H1 (cell line): ENCODE results near the gene SLC43A3. TPM values are rescaled to one million over a fixed set of nuclear protein-coding genes. Genes with fewer than 3 reads are reported as not detected.

Source experiments
- CTCF ChIA-PET: fragments of 300-600 bp; sonication (Branson Sonifier 250); formaldehyde crosslinking; loops from one replicate; lab custom pipeline; 2021; ENCODE audit not compliant: partially characterized antibody; lab: Charles Lee
- POLR2A ChIA-PET: fragments of 300-600 bp; sonication (Branson Sonifier 250); formaldehyde crosslinking; loops from one replicate; lab custom pipeline; 2021; ENCODE audit warnings: inconsistent platforms; ENCODE audit not compliant: partially characterized antibody; lab: Charles Lee
- DNase-seq, 2 experiments: peaks; one replicate each; pipeline versions ENCODE4 v3.0.0 to v3.0.0-alpha.2; 2010 to 2022; ENCODE audit warnings: low spot score in 2 of 2, low read depth in 1 of 2, mixed read lengths in 1 of 2
- FAIRE-seq: peaks from 2 replicates; lab custom pipeline; 2011; peaks lifted over from hg19 to GRCh38; lab: Jason Lieb, UNC
- H2AFZ ChIP-seq: 2 replicates; pipeline ENCODE4 v1.8.1; 2012; ENCODE audit warnings: low read length, inconsistent platforms
- H2AK5ac ChIP-seq: 2 replicates; pipeline ENCODE4 v1.6.1; 2013; ENCODE audit warnings: low read depth, low read length
- H2BK120ac ChIP-seq: replicated peaks from 2 replicates; pipeline ENCODE3; 2013; ENCODE audit warnings: low read depth, low read length, inconsistent platforms
- H2BK12ac ChIP-seq: 2 replicates; pipeline ENCODE4 v1.6.1; 2013; ENCODE audit warnings: low read depth, low read length
- H2BK15ac ChIP-seq: 2 replicates; pipeline ENCODE4 v1.6.1; 2013; ENCODE audit warnings: low read length
- H2BK20ac ChIP-seq: 2 replicates; pipeline ENCODE4 v1.6.1; 2013; ENCODE audit warnings: low read length
- H2BK5ac ChIP-seq: 2 replicates; pipeline ENCODE4 v1.6.1; 2013; ENCODE audit warnings: low read depth, low read length
- H3K14ac ChIP-seq: 2 replicates; pipeline ENCODE4 v1.6.1; 2013; ENCODE audit warnings: inconsistent platforms; ENCODE audit not compliant: insufficient read length
- H3K18ac ChIP-seq: 2 replicates; pipeline ENCODE4 v1.6.1; 2013; ENCODE audit warnings: low read length; ENCODE audit errors: extremely low read depth
- H3K23ac ChIP-seq: 2 replicates; pipeline ENCODE4 v1.6.1; 2013; ENCODE audit warnings: inconsistent platforms; ENCODE audit not compliant: insufficient read length
- H3K23me2 ChIP-seq: 2 replicates; pipeline ENCODE4 v1.6.1; 2013; ENCODE audit warnings: low read depth, low read length
- H3K27ac ChIP-seq: 2 replicates; pipeline ENCODE4 v1.6.1; 2011; ENCODE audit warnings: low read depth, low read length, inconsistent platforms
- H3K27me3 ChIP-seq, 4 experiments: replicated peaks in 1 of 4; 1 replicate in 1 of 4; 2 replicates in 3 of 4; pipeline versions ENCODE4 v1.6.1 to v1.8.1; 2011 to 2013; ENCODE audit warnings: low read length in 3 of 4, mild to moderate bottlenecking in 3 of 4, inconsistent platforms in 2 of 4, mixed read lengths in 2 of 4, moderate library complexity in 1 of 4; ENCODE audit not compliant: control insufficient read depth in 3 of 4, insufficient read depth in 3 of 4; ENCODE audit errors: extremely low read depth in 1 of 4
- H3K36me3 ChIP-seq, 4 experiments: 2 replicates each; pipeline versions ENCODE4 v1.6.1 to v1.8.1; 2011 to 2013; ENCODE audit warnings: mild to moderate bottlenecking in 4 of 4, low read length in 3 of 4, moderate library complexity in 2 of 4, control low read depth in 1 of 4, inconsistent platforms in 1 of 4; ENCODE audit not compliant: insufficient read depth in 4 of 4, control insufficient read depth in 2 of 4
- H3K4ac ChIP-seq: replicated peaks from 2 replicates; pipeline ENCODE3; 2013; ENCODE audit warnings: low read length, low read depth, mixed read lengths, inconsistent platforms; ENCODE audit not compliant: insufficient read length
- H3K4me1 ChIP-seq, 4 experiments: replicated peaks in 1 of 4; 1 replicate in 1 of 4; 2 replicates in 3 of 4; pipeline versions ENCODE4 v1.6.1 to v1.8.1; 2011 to 2013; ENCODE audit warnings: low read length in 3 of 4, inconsistent platforms in 2 of 4, mixed read lengths in 1 of 4; ENCODE audit not compliant: insufficient read depth in 4 of 4, control insufficient read depth in 3 of 4
- H3K4me2 ChIP-seq, 2 experiments: 2 replicates each; pipeline versions ENCODE4 v1.6.1 to v1.8.1; 2011 to 2013; ENCODE audit warnings: low read depth in 2 of 2, low read length in 2 of 2, control low read depth in 1 of 2, inconsistent platforms in 1 of 2, mild to moderate bottlenecking in 1 of 2; ENCODE audit not compliant: insufficient read depth in 1 of 2
- H3K4me3 ChIP-seq, 4 experiments: fragments of 200-600, 300-600 bp in 1 of 4; sonication (generic), shearing (Covaris generic), sonication (Bioruptor Twin) in 1 of 4; 2 replicates each; pipeline versions ENCODE4 v1.5.1 to v1.8.1; 2011 to 2016; ENCODE audit warnings: low read length in 4 of 4, low read depth in 3 of 4, control low read depth in 2 of 4, inconsistent platforms in 2 of 4, mild to moderate bottlenecking in 2 of 4, mixed read lengths in 1 of 4, moderate library complexity in 1 of 4; ENCODE audit not compliant: insufficient read depth in 2 of 4; ENCODE audit errors: extremely low read depth in 1 of 4
- H3K56ac ChIP-seq: replicated peaks from 2 replicates; pipeline ENCODE3; 2013; ENCODE audit warnings: low read depth, mild to moderate bottlenecking, mixed read lengths, low read length, inconsistent platforms; ENCODE audit not compliant: insufficient read length
- H3K79me1 ChIP-seq: 2 replicates; pipeline ENCODE4 v1.6.1; 2013; ENCODE audit warnings: low read depth, low read length, control low read depth
- H3K79me2 ChIP-seq, 2 experiments: 2 replicates each; pipeline versions ENCODE4 v1.6.1 to v1.8.1; 2012 to 2013; ENCODE audit warnings: low read length in 2 of 2, mild to moderate bottlenecking in 2 of 2, inconsistent platforms in 1 of 2; ENCODE audit not compliant: insufficient read depth in 2 of 2, control insufficient read depth in 1 of 2
- H3K9ac ChIP-seq, 4 experiments: replicated peaks in 1 of 4; 1 replicate in 1 of 4; 2 replicates in 3 of 4; pipeline versions ENCODE4 v1.6.1 to v1.8.1; 2011 to 2013; ENCODE audit warnings: low read depth in 3 of 4, low read length in 3 of 4, control low read depth in 2 of 4, mild to moderate bottlenecking in 2 of 4, moderate library complexity in 2 of 4, inconsistent platforms in 1 of 4; ENCODE audit errors: extremely low read depth in 1 of 4
- H3K9me3 ChIP-seq, 2 experiments: 2 replicates each; pipeline versions ENCODE4 v1.6.1 to v1.8.1; 2012 to 2013; ENCODE audit warnings: mild to moderate bottlenecking in 2 of 2, moderate library complexity in 2 of 2, control low read depth in 1 of 2, inconsistent platforms in 1 of 2, low read depth in 1 of 2, low read length in 1 of 2, mixed read lengths in 1 of 2; ENCODE audit not compliant: insufficient read depth in 2 of 2
- H4K20me1 ChIP-seq, 2 experiments: replicated peaks in 1 of 2; 2 replicates each; pipeline versions ENCODE3 to v1.8.1; 2011 to 2013; ENCODE audit warnings: inconsistent platforms in 2 of 2, low read length in 2 of 2, mild to moderate bottlenecking in 1 of 2; ENCODE audit not compliant: insufficient read depth in 2 of 2, control insufficient read depth in 1 of 2
- H4K5ac ChIP-seq: 2 replicates; pipeline ENCODE4 v1.6.1; 2013; ENCODE audit warnings: low read length, low read depth, mixed read lengths, inconsistent platforms; ENCODE audit not compliant: insufficient read length
- H4K8ac ChIP-seq: 2 replicates; pipeline ENCODE4 v1.8.0; 2013; ENCODE audit warnings: mild to moderate bottlenecking, moderate library complexity, low read length, inconsistent platforms; ENCODE audit not compliant: insufficient read depth; ENCODE audit errors: extremely low read depth
- H4K91ac ChIP-seq: replicated peaks from 2 replicates; pipeline ENCODE3; 2013; ENCODE audit warnings: low read length, mixed read lengths, inconsistent platforms; ENCODE audit not compliant: insufficient read length
- CBX8 ChIP-seq: fragments of 300-800, 300-1000 bp; sonication (generic); IDR thresholded peaks from 2 replicates; pipeline ENCODE4 v1.7.1; 2016; ENCODE audit warnings: low read depth, low read length, borderline replicate concordance
- CEBPB ChIP-seq: IDR thresholded peaks from 2 replicates; pipeline ENCODE4 v1.6.1; 2012; ENCODE audit warnings: low read depth, low read length
- HDAC6 ChIP-seq: IDR thresholded peaks from one replicate; pipeline ENCODE4 v1.7.1; 2012; ENCODE audit warnings: low read depth, mild to moderate bottlenecking, inconsistent platforms, low read length, moderate library complexity
- MAX ChIP-seq: IDR thresholded peaks from 2 replicates; pipeline ENCODE4 v1.6.1; 2012; ENCODE audit warnings: inconsistent platforms
- POLR2AphosphoS5 ChIP-seq: IDR thresholded peaks from 2 replicates; pipeline ENCODE4 v1.6.1; 2011; ENCODE audit warnings: low read depth, low read length
- SAP30 ChIP-seq: fragments of 300-600 bp; sonication (generic); IDR thresholded peaks from 2 replicates; pipeline ENCODE4 v1.7.1; 2012; ENCODE audit warnings: low read length, moderate library complexity, mild to moderate bottlenecking, inconsistent platforms; ENCODE audit not compliant: insufficient read depth, insufficient replicate concordance
- SIX5 ChIP-seq: IDR thresholded peaks from 2 replicates; pipeline ENCODE4 v1.6.1; 2011; ENCODE audit warnings: mild to moderate bottlenecking, low read depth, low read length
- TCF12 ChIP-seq: IDR thresholded peaks from 2 replicates; pipeline ENCODE4 v1.6.1; 2011; ENCODE audit warnings: low read depth, mild to moderate bottlenecking, low read length
- WGBS, 2 experiments: shearing (Covaris generic) in 1 of 2; methylation state at CpG; one replicate each; pipeline versions ENCODE4 v1.1.6 to v1.1.7; 2013 to 2015; ENCODE audit warnings: low lambda C conversion rate in 2 of 2, mixed read lengths in 2 of 2, inconsistent platforms in 1 of 2, low coverage in 1 of 2, missing lambda C conversion rate in 1 of 2; ENCODE audit not compliant: insufficient replicate concordance in 2 of 2, insufficient coverage in 1 of 2, insufficient read length in 1 of 2; ENCODE audit errors: extremely low coverage in 1 of 2, missing lambda C conversion rate in 1 of 2; 5-methylcytosine and 5-hydroxymethylcytosine counted together
- polyA plus RNA-seq, 7 experiments: library from polyadenylated mRNA; depleted of rRNA in 3 of 7; stranded (reverse) in 5 of 7; unstranded in 2 of 7; fragments of >200 nt in 5 of 7; fragments of 200-250 nt in 2 of 7; gene quantifications; 1 replicate in 5 of 7; 2 replicates in 1 of 7; 4 replicates in 1 of 7; pipeline versions ENCODE4 v1.2.1 to v1.2.3, GENCODE V29; 2011 to 2013; ENCODE audit warnings: missing spikeins in 2 of 7, mixed read lengths in 2 of 7
- total RNA-seq: library from RNA; stranded (reverse); fragmentation: NEBNext Ultra II Directional; extraction: Animal tissue kit (Norgen Biotek cat#: 25700); gene quantifications from 2 replicates; pipeline ENCODE4 v1.2.1, GENCODE V29; 2021

Gene SLC43A3
- total and polyA plus RNA-seq, 2 of the 8 experiments (the other 6 are each of a cell fraction or from before 2014, with no cell fraction given) = 31.8 to 67.8 TPM

GRCh38 chr11:57391539-57391938, 35.4 kb downstream of the SLC43A3 start:
- Histone ChIP-seq H2AK5ac (no peak overlapping the region), H3K4ac (no peak overlapping the region), H2BK5ac (no peak overlapping the region), H3K4me3 (no peak overlapping the region), H3K79me2 (no peaks in the 10 kb centered on the region), H3K56ac (no peak overlapping the region), H4K20me1 (no peaks in the 10 kb centered on the region), H2BK20ac (no peak overlapping the region), H3K27me3 (no peaks in the 10 kb centered on the region), H2BK12ac (no peak overlapping the region), H3K9ac (no peak overlapping the region), H3K9me3 (no peaks in the 10 kb centered on the region), H2BK120ac (no peak overlapping the region), H3K4me2 (no peak overlapping the region), H4K91ac (no peak overlapping the region), H3K23ac (no peak overlapping the region), H3K23me2 (no peaks in the 10 kb centered on the region), H3K14ac (no peak overlapping the region), H3K27ac (no peak overlapping the region), H3K18ac (no peak overlapping the region), H4K5ac (no peak overlapping the region)
- no peak for FAIRE-seq
- CTCF ChIA-PET = interaction anchor here (1.7 kb wide), 1 partner anchor 12 kb away, joined by 4 read pairs; no protein-coding TSS in a partner anchor
- DNase-seq = no peak
- no peak for TF ChIP-seq SAP30
- no peak for TF ChIP-seq HDAC6
- TF ChIP-seq POLR2AphosphoS5 = no peak
- TF ChIP-seq MAX = no peak
- TF ChIP-seq TCF12 = no peak
- no peak for TF ChIP-seq SIX5
- no peak for TF ChIP-seq CBX8
- TF ChIP-seq CEBPB = no peak
- TF ChIP-seq, all 59 proteins: peak for 0
- 87% methylated on average over 2 of the region's 2 CpGs; no CpG with 5 or more reads in 1 of the 2 experiments for WGBS, 2 experiments
- no peak overlapping the region for H2BK15ac ChIP-seq
- H2AFZ ChIP-seq = no peak overlapping the region
- POLR2A ChIA-PET = interaction anchor here (1.6 to 1.7 kb wide), 2 partner anchors 27 to 66 kb away, joined by 3 read pairs; no protein-coding TSS in a partner anchor
- H4K8ac ChIP-seq = no peak overlapping the region
- no peaks in the 10 kb centered on the region for H3K36me3 ChIP-seq
- no peaks in the 10 kb centered on the region; the same call in 1 of the 2 replicates for H3K79me1 ChIP-seq
- H3K4me1 ChIP-seq = no peaks in the 10 kb centered on the region
